GM18519 (cell line): ENCODE results near the gene NUTM2G.
"Not testable (repeated sequence)": the region's sequence is repeated elsewhere in the genome, so short reads cannot be mapped to it uniquely, and the experiment has no call there.

ENCODE experiments used
- ATAC-seq: cut with Tn5 transposase; IDR thresholded peaks from one replicate; pipeline ENCODE4 v1.9.1; 2021; ENCODE audit warnings: mild to moderate bottlenecking, moderate library complexity; ENCODE audit not compliant: unreplicated experiment, low FRiP score

NUTM2G gene

DNA sequence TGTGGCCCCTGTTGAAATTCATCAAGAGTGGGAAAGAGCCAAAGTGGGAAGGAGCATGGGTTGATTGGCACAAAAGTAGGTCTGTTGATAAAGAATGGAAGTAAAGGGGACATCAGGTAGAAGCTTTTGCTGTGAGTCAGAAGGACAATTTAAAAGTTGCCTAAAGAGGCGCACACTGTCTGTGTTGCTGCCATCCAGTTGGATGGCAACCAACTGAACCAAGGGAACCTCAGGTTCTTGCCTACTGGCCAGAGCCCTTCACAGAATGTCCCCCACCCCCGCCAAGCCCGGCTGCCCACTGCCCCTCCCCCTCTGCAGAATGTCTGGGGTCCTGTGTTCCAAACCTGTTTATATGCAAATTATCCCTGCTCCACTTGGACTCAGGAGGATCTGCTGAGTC, at the start of gene NUTM2G:
Gene NUTM2G (plus strand): TSS at position 301 of the 400 bp plus-strand sequence. CDS start 182 bp downstream, outside the sequence.
- ATAC-seq, result not testable (repeated sequence)

- no peak for ATAC-seq
Measured at GRCh38 chr9:96883922-96884321, 44.7 kb upstream of the NUTM2G start.

GRCh38 chr9:96884443-96884842, 44.2 kb upstream of the NUTM2G start:
- ATAC-seq, result no peak

DNA sequence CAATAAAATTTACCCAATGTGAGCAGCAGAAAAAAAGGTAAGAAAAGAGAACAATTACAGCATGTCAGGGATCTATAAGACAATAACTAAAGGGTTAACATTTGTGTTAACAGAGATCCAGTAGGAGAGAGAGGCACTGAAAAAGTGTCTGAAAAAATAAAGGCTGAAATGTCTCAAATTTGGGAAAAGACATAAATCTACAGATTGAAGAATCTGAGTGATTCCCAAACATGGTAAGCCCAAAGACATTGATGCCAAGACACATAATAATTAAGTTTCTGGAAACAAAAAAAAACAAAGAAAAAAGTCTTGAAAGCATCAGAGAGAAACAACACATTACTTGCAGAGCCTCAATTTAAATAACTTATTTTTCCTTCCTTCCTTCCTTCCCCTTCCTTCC, 43.2 kb upstream of the NUTM2G start:
- ATAC-seq, result no peak

DNA sequence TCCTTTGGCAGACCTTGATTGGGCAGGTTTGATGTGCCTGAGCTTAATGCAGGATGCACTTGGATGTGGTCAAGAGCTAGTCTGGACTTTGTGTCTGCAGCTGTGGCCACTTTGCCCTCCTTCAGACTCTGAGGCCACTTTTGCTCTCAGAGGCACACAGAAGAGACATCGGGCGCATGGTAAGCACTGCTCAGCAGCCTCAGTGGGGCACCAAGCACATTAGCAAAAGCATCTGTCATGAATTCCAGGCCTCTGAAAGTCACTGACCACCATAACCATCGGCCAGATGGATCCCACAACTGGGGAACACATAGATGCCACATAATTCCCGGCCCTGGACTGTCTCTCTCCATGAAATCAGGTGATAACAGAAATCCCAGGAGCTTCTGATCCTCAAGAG, 40.1 kb upstream of the NUTM2G start:
- no peak for ATAC-seq

- no peak for ATAC-seq
Measured at GRCh38 chr9:96892131-96892530, 36.5 kb upstream of the NUTM2G start.

DNA sequence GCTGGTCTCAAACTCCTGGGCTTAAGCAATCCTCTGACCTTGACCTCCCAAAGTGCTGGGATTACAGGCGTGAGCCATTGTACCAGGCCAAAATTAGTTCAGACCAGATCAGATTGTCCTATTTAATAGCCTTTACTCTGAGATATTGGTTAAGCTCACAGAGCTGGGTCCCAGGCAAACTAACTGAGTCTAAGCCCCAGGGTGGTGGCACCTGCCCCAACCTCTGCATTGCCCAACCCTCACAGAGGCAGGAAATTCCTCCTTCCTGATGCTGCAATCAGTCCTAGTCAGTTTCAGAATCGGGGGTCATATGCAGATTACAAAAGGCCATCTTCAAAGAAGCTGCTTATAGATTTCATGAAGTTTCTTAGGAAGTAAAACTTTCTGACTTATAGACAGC, 28.6 kb upstream of the NUTM2G start:
- ATAC-seq, result not testable (repeated sequence)

GRCh38 chr9:96904947-96905722, 23.5 kb upstream of the NUTM2G start:
- not testable (repeated sequence) for ATAC-seq

DNA sequence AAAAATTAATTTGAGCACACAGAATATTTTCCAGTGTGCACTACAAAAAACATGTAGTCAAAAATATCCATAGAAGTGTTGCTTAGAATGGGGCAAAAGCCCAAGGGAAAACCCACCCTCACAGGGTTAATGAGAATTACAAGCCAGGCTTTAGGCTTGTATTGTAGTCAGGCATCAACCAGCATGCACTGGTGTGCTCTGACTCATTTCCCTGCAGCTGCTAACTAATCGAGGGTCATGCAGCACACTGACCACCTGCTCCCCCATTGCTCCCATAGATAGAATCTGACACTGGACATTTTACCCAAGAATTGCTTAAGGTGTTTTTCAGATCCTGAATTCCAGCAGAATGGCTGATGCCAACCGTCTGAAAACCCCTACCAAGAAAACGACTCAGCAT, 20.2 kb upstream of the NUTM2G start:
- not testable (repeated sequence) for ATAC-seq

DNA sequence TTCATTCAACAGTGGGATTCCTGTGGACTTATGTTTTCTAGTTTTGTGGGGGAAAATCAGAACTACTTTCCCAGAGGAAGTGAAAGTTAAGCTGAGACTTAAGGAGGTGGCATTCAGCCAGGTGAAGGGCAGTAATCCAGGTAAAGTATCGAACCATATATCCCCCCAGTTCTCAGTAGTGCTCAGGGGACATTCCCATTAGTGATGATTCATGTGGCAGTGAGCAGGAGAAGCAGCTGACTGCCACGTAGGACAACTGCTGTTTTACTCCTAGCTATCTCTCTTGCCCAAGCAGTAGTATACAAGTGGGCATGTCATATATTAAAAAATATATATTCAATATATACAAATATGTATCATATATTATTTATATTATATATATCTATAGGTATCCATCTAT, 13.1 kb upstream of the NUTM2G start:
- ATAC-seq, result not testable (repeated sequence)

GRCh38 chr9:96916531-96916930, 12.1 kb upstream of the NUTM2G start:
- not testable (repeated sequence) for ATAC-seq

GRCh38 chr9:96918550-96918949, 10.1 kb upstream of the NUTM2G start:
- not testable (repeated sequence) for ATAC-seq

- ATAC-seq, result not testable (repeated sequence)
Measured at GRCh38 chr9:96920803-96921202, 7.8 kb upstream of the NUTM2G start.

DNA sequence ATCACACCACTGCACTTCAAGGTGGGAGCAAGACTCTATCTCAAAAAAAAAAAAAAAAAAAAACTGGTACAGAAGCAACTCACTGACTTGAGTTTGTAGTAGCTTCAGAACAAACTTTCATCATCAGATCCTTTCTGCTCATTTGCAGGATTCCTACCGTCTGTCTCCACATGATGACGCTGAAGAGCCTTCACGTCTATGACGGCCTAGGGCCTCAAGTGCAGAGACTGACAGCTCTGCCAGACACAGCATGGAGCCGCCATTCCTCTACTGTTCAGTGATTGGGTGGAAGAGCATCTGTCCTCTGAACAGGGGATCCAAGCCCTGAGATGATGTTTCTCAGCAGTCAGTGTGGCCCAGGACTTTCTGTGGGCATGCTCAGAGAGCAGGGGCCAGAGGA, 3.1 kb upstream of the NUTM2G start:
- not testable (repeated sequence) for ATAC-seq

DNA sequence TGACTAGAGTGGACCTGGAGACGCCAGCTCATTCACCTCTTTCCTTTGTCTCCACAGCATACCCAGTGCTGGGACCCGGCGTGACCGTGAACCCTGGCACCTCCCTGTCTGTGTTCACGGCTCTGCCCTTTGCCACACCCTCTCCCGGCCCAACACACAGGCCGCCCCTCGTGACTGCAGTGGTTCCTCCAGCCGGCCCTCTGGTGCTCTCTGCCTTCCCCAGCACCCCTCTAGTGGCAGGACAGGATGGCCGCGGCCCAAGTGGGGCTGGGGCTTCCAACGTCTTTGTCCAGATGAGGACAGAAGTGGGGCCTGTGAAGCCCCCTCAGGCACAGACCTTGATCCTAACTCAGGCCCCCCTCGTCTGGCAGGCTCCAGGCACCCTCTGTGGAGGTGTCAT, 3.0 kb downstream of the NUTM2G start:
- ATAC-seq, result not testable (repeated sequence)

- ATAC-seq, result not testable (repeated sequence)
Measured at GRCh38 chr9:96934097-96934496, 5.5 kb downstream of the NUTM2G start.

DNA sequence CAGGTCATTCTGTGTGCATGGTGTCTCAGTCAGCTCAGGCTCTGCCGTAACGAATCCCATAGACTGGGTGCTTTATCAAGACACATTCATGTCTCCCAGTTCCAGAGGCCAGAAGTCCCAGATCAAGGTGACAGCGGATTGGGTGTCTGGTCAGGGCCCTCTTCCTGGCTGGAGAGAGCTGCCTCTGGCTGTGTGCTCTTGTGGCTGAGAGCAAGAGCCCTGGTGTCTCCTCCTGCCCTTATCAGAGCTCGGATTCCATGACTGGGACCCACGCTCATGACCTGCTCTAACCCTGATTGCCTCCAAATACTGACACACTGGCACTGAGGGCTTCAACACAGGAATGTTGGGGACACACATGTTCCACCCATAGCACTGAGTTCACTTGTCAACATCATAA, 6.1 kb downstream of the NUTM2G start:
- ATAC-seq, result not testable (repeated sequence)

GRCh38 chr9:96935401-96935800, 6.8 kb downstream of the NUTM2G start:
- ATAC-seq, result not testable (repeated sequence)

DNA sequence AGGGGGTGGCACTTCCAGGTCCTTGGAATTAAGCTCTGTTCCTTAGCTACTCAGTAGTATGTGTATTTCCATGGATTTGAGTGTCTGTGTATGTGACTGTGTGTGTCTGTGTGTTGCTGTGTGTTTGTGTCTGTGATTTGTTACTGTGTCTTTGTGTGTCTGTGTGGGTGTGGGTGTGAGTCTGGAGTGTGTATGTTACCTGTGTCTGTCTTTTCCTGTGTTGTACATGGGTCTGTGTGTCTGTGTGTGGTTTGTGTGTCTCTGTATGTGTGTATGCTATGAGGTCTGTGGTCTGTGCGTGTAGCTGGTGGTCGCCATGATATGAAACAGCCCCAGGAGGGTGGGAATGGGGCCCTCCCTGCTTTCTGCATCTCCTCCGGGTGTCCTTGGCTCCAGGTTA, 8.8 kb downstream of the NUTM2G start:
- ATAC-seq, result not testable (repeated sequence)

DNA sequence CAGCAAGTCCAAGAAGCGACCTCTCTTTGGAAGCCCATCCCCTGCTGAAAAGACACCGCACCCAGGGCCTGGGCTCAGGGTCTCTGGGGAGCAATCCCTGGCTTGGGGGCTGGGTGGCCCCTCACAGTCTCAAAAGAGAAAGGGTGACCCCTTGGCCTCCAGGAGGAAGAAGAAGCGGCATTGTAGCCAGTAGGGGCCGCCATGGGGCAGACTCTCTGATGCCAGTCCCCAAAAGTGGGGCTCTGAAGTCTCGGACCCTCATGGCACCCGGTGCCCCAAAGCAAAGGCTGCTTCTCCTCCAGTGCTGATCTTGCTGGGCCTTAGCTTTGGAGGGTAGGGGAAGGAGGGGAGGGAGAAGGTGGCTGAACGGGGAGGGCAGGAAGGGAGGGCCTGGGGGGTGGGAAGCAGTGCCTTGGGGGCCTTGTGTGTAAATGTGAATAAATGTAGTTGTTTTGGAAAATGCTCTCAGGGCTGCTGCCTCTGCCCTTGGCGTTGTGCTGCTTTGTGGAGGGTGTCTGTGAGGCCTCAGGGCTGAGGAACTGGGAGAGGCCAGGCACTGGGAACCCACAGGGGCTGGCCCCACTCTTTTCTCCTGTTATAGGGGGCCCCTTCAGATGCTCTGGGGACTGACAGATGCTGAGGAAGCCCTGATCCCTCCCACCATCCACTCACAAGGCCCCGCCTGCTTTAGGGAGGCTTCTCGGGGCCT, 10.5 kb downstream of the NUTM2G start:
- ATAC-seq, result not testable (repeated sequence)

GRCh38 chr9:96940982-96941381, 12.3 kb downstream of the NUTM2G start:
- ATAC-seq, result not testable (repeated sequence)

- not testable (repeated sequence) for ATAC-seq
Measured at GRCh38 chr9:96941628-96942027, 13.0 kb downstream of the NUTM2G start.
